ENCODE data around the gene RUFY4. TPM values are rescaled to one million over a fixed set of nuclear protein-coding genes. Genes with fewer than 3 reads are reported as not detected.
"Not testable (repeated sequence)": the region's sequence is repeated elsewhere in the genome, so short reads cannot be mapped to it uniquely, and the experiment has no call there.

RUFY4 gene
- polyA plus RNA-seq, 1 experiment, result not detected

DNA sequence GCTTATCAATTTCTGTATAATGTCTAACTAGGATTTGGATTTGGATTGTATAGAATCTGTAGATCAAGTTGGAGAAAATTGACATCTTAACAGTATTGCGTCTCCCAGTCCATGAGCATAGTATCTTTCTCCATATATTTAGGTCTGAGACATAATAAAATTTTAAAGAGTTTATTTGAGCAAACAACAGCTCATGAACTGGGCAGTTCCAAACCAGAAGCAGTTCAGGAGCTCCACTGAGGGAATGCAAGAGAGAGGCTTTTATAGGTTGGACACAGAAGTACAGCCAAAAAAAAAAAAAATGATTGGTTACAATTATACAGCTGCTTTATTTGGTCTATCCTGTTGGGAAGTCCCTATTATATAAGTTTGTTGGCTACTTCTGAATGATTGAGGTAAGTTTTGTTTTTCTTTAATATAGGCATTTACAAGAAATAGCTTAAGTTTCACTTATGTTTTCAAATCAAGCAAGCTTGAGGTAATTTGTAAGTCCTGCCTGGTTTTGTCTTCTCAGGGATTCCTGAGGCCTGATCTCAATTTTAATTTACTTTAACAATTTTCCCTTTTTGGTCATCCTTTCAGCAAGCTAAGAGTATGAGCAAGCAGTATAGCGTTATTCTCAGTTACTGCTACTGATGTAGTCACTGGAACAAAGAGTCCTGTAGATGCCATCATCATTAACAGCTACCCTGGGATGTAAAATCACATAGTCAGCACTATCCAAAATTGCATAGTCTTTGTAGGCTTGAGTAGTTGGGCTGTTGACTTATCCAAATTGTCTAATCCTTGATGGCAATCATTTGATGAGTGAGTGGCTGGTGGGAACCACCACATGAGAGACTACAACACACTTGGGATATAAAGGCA lies 27.5 kb upstream of the RUFY4 start:
- no peak for TF ChIP-seq CTCF (IDR thresholded peaks at IDR 0.05; ENCODE audit: low read depth, low read length)
- H3K27ac ChIP-seq (ENCODE audit: low read depth, low read length), result no peak overlapping the region
- peaks cover 11% of the 10 kb centered on the region for H3K9me3 ChIP-seq (ENCODE audit: control insufficient read depth, insufficient read depth, low read length)
- H3K4me3 ChIP-seq (ENCODE audit: low read depth, low read length), result no peak overlapping the region
- ChIA-PET CTCF (interaction anchor here (1.0 to 11.9 kb wide), 5 partner anchors 27 to 253 kb away, joined by 3 to 145 read pairs (median 3); partner anchors contain the start of gene RUFY4), POLR2A (no interaction called here)
- no peak for DNase-seq (ENCODE audit: low read depth, low spot score)
- peaks cover 39% of the 10 kb centered on the region for H3K27me3 ChIP-seq (ENCODE audit: control insufficient read depth, insufficient read depth, low read length)

DNA sequence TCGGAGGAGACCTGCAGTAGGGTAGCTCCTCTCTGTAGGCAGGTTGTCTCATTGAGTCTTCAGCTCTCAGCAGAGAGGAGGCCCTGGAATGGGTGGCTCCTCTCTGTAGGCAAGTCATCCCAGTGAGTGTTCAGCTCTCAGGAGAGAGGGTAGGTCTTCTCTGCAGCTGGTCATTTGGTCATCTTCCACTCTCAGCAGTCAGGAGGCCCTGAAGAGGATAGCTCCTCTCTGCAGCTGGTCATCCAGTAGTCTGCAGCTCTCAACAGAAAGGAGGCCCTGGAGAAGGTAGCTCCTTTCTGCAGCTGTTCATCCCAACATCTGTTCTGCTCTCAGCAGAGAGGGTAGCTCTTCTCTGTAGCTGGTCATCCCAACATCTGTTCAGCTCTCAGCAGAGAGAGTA lies 26.0 kb upstream of the RUFY4 start:
- DNase-seq (ENCODE audit: low read depth, low spot score), result no peak
- ChIA-PET POLR2A (no interaction called here), CTCF (interaction anchor here (1.0 to 11.9 kb wide), 3 partner anchors 26 to 255 kb away, joined by 3 to 145 read pairs (median 10); partner anchors contain the start of gene RUFY4)
- peaks cover 38% of the 10 kb centered on the region for H3K27me3 ChIP-seq (ENCODE audit: control insufficient read depth, insufficient read depth, low read length)
- no peak for TF ChIP-seq CTCF (IDR thresholded peaks at IDR 0.05; ENCODE audit: low read depth, low read length)
- H3K4me3 ChIP-seq (ENCODE audit: low read depth, low read length), result no peak overlapping the region
- H3K9me3 ChIP-seq (ENCODE audit: control insufficient read depth, insufficient read depth, low read length), result peaks cover 11% of the 10 kb centered on the region
- no peak overlapping the region for H3K27ac ChIP-seq (ENCODE audit: low read depth, low read length)

DNA sequence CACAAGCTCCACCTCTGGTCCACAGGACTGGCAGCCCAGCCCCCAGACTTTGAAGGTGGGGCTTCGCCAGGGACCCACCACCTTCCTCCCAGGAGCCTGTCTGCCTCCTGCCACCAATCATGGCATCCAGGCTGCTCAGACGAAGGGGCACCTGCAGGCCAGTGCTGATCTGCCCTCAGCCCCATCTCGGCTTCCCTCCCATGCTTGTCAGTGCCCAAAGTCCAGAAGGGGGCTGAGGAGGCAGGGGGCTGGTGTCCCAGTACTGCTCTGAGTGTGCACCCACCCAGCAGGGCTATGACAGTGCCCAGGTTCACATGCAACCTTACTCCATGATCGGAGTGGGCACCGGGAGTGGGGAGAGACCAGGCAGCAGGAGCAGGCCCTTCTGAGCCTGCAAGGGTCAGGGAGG lies 25.3 kb upstream of the RUFY4 start:
- no peak for DNase-seq (ENCODE audit: low read depth, low spot score)
- H3K4me3 ChIP-seq (ENCODE audit: low read depth, low read length), result no peak overlapping the region
- H3K27me3 ChIP-seq (ENCODE audit: control insufficient read depth, insufficient read depth, low read length), result peaks cover 38% of the 10 kb centered on the region
- ChIA-PET POLR2A (no interaction called here), CTCF (interaction anchor here (3.0 kb wide), 1 partner anchor 25 kb away, joined by 10 read pairs; the partner anchor contains the start of gene RUFY4)
- H3K27ac ChIP-seq (ENCODE audit: low read depth, low read length), result no peak overlapping the region
- peaks cover 11% of the 10 kb centered on the region for H3K9me3 ChIP-seq (ENCODE audit: control insufficient read depth, insufficient read depth, low read length)
- TF ChIP-seq CTCF (IDR thresholded peaks at IDR 0.05; ENCODE audit: low read depth, low read length), result no peak

GRCh38 chr2:218044599-218044998 lies 24.5 kb upstream of the RUFY4 start:
- DNase-seq (ENCODE audit: low read depth, low spot score); H3K4me3 ChIP-seq (ENCODE audit: low read depth, low read length); H3K27ac ChIP-seq (ENCODE audit: low read depth, low read length); POLR2A ChIA-PET: not testable (repeated sequence)
- CTCF ChIA-PET, result interaction anchor here (1.2 to 1.4 kb wide), 2 partner anchors 255 to 259 kb away, joined by 8 read pairs; no protein-coding TSS in a partner anchor
- Histone ChIP-seq H3K27me3 (ENCODE audit: control insufficient read depth, insufficient read depth, low read length) (peaks cover 36% of the 10 kb centered on the region), H3K9me3 (ENCODE audit: control insufficient read depth, insufficient read depth, low read length) (peaks cover 11% of the 10 kb centered on the region)

DNA sequence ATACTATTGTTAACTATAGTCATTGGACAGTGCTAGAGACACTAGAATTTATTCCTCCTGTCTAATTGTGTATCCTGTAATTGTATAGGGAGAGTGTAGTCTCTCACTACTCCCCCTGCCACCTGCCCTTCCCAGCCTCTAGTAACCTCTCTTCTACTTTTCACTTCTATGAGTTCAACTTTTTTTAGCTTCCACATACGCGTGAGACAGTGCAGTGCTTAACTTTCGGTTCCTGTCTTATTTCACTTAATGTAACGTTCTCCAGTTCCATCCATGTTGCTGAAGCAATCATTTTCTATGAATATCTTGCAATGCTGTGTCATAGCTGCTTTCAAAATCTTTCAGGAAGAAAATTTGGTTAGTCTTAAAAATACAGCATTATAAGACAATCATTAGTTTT lies 22.8 kb upstream of the RUFY4 start:
- H3K9me3 ChIP-seq (ENCODE audit: control insufficient read depth, insufficient read depth, low read length), result peaks cover 11% of the 10 kb centered on the region
- H3K4me3 ChIP-seq (ENCODE audit: low read depth, low read length), result no peak overlapping the region
- TF ChIP-seq CTCF (IDR thresholded peaks at IDR 0.05; ENCODE audit: low read depth, low read length), result no peak
- H3K27ac ChIP-seq (ENCODE audit: low read depth, low read length), result no peak overlapping the region
- ChIA-PET POLR2A (no interaction called here), CTCF (interaction anchor here (0.5 to 2.1 kb wide), 4 partner anchors 182 to 260 kb away, joined by 3 to 6 read pairs (median 3); no protein-coding TSS in a partner anchor)
- DNase-seq (ENCODE audit: low read depth, low spot score), result no peak
- peaks cover 33% of the 10 kb centered on the region for H3K27me3 ChIP-seq (ENCODE audit: control insufficient read depth, insufficient read depth, low read length)
